Transverse colon (tissue), 4 donors: ENCODE results near the gene PRLR. TPM values are rescaled to one million over a fixed set of nuclear protein-coding genes. Genes with fewer than 3 reads are reported as not detected.

Experiments
- DNase-seq: peaks from one replicate; pipeline ENCODE4 v3.0.0-alpha.2; 2019
- H3K27ac ChIP-seq, 4 donors: fragments of 200-600 bp; sonication (generic); 2 replicates each; pipeline ENCODE4 v1.5.1; 2016 to 2018; ENCODE audit warnings: inconsistent platforms in 4 of 4
- H3K27me3 ChIP-seq: fragments of 200-600 bp; sonication (generic); 2 replicates; pipeline ENCODE4 v1.5.1; 2017; ENCODE audit warnings: inconsistent platforms
- H3K36me3 ChIP-seq, 4 donors: fragments of 200-600 bp; sonication (generic); 2 replicates each; pipeline ENCODE4 v1.5.1; 2017 to 2019; ENCODE audit warnings: inconsistent platforms in 4 of 4
- H3K4me1 ChIP-seq, 4 donors: fragments of 200-600 bp; sonication (generic); 2 replicates each; pipeline ENCODE4 v1.5.1; 2017 to 2020; ENCODE audit warnings: inconsistent platforms in 4 of 4
- H3K4me3 ChIP-seq, 4 donors: fragments of 200-600 bp; sonication (generic); 1 replicate in 1 of 4; 2 replicates in 3 of 4; pipeline versions ENCODE4 v1.5.1 to v1.6.1; 2017 to 2019; ENCODE audit warnings: inconsistent platforms in 4 of 4
- H3K9me3 ChIP-seq, 2 donors: fragments of 200-600 bp; sonication (generic); 2 replicates each; pipeline ENCODE4 v1.5.1; 2017 to 2019; ENCODE audit warnings: inconsistent platforms in 2 of 2
- CTCF ChIP-seq, 5 experiments: fragments of 200-600 bp in 3 of 5; fragments of 450-650 bp in 2 of 5; sonication (generic) in 3 of 5; IDR thresholded peaks; 1 replicate in 2 of 5; 2 replicates in 3 of 5; pipeline ENCODE4 v1.5.1; 2016 to 2017; ENCODE audit warnings: antibody characterized with exemption in 5 of 5, inconsistent platforms in 3 of 5, mild to moderate bottlenecking in 2 of 5, moderate library complexity in 1 of 5
- EP300 ChIP-seq: sonication (generic); formaldehyde crosslinking; IDR thresholded peaks from one replicate; pipeline ENCODE4 v1.6.1; 2017; ENCODE audit warnings: antibody characterized with exemption, low read depth
- POLR2A ChIP-seq: fragments of 450-650 bp; IDR thresholded peaks from one replicate; pipeline ENCODE4 v1.6.1; 2016; ENCODE audit warnings: antibody characterized with exemption, mild to moderate bottlenecking, moderate library complexity
- POLR2AphosphoS5 ChIP-seq, 3 donors: sonication (generic); formaldehyde crosslinking; IDR thresholded peaks; one replicate each; pipeline ENCODE4 v1.6.1; 2016; ENCODE audit warnings: antibody characterized with exemption in 3 of 3
- WGBS, 2 donors: methylation state at CpG; one replicate each; pipeline ENCODE4 v1.1.5; 2018; ENCODE audit warnings: low coverage in 1 of 2; 5-methylcytosine and 5-hydroxymethylcytosine counted together
- in situ Hi-C, 4 donors: fragments of 200-750 bp; cut with MboI; loops; one replicate each; pipeline versions ENCODE4 v1.15.0 to v1.15.1; 2017; ENCODE audit warnings: low sequenced_read_pairs in 3 of 4, low pct_ligation_motif_present in 1 of 4, low pct_unique_long_range_greater_than_20kb in 1 of 4
- intact Hi-C: fragments of 100-400 bp; cut with DNase I; formaldehyde crosslinking; loops from one replicate; pipeline ENCODE4 v1.15.1; 2023; ENCODE audit warnings: low total_unique reads
- total RNA-seq, 4 donors: library from RNA; depleted of rRNA; stranded (reverse); fragments of >200 nt; gene quantifications; one replicate each; pipeline ENCODE4 v1.1.0, GENCODE V29; 2016

Gene PRLR
- total RNA-seq, 4 donors from 2014 or later: 4.9 to 19.8 (median 13.0) TPM

DNA sequence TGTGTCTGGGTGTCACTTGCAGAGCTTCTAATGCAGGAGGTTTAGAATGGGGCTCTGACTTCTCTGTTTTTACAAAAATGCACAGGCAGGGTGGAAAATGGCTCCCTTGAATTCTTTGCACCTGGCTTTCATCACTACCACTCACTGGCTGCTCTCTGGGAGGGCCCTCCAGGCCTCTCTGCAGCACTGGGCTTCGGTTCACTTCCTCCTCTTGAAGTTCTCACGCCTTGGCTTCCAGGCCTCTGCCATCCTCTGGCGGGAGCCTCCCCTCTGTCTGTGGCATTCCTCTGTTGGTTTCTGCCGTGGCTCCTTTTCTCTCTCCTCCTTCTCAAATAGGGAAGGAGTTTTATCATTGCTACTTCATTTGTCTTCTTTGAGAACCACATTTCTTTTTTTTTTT lies 2.8 kb upstream of the PRLR start:
- H3K36me3 ChIP-seq: no peaks in the 10 kb centered on the region
- DNase-seq: no peak
- intact Hi-C loops: loop anchor here (5.0 kb wide), 1 partner anchor 1314 kb away; no protein-coding TSS in a partner anchor
- H3K4me1 ChIP-seq: peaks cover 3 to 28% (median 12%) of the 10 kb centered on the region in 4 donors
- H3K9me3 ChIP-seq: no peaks in the 10 kb centered on the region
- no peak overlapping the region for H3K27ac ChIP-seq
- in situ Hi-C loops: no loop called here
- WGBS, 2 donors: 68 to 75% methylated on average over 2 to 4 of the region's 4 CpGs
- H3K27me3 ChIP-seq: peaks cover 16% of the 10 kb centered on the region
- TF ChIP-seq EP300 (no peak), CTCF (IDR thresholded peaks at IDR 0.05) (no peak), POLR2AphosphoS5 (IDR thresholded peaks at IDR 0.05) (no peak), POLR2A (no peak)
- no peak overlapping the region for H3K4me3 ChIP-seq

GRCh38 chr5:35232124-35232523 lies 1.8 kb upstream of the PRLR start:
- Histone ChIP-seq H3K9me3 (no peaks in the 10 kb centered on the region), H3K27ac (no peak overlapping the region), H3K27me3 (peaks cover 16% of the 10 kb centered on the region), H3K4me1 (peaks cover 3 to 22% (median 10%) of the 10 kb centered on the region in 4 donors), H3K36me3 (no peaks in the 10 kb centered on the region), H3K4me3 (no peak overlapping the region)
- 84% methylated on average over 5 of the region's 5 CpGs; no CpG with 5 or more reads in 1 of the 2 donors for WGBS, 2 donors
- intact Hi-C loops: loop anchor here (5.0 kb wide), 1 partner anchor 1315 kb away; no protein-coding TSS in a partner anchor
- no peak for TF ChIP-seq POLR2AphosphoS5 (IDR thresholded peaks at IDR 0.05)
- DNase-seq: no peak
- in situ Hi-C loops: no loop called here

- H3K4me3 ChIP-seq: peak overlapping the region; percentile 42 to 56 (median 52)
- peaks cover 16% of the 10 kb centered on the region for H3K27me3 ChIP-seq
- no peaks in the 10 kb centered on the region for H3K9me3 ChIP-seq
- peak overlapping the region; percentile 74 to 86 (median 80) for H3K27ac ChIP-seq
- TF ChIP-seq EP300: no peak
- TF ChIP-seq CTCF (IDR thresholded peaks at IDR 0.05): peak in 2 of 5 experiments; percentile 7 to 21
- intact Hi-C loops: loop anchor here (5.0 kb wide), 1 partner anchor 1318 kb away; no protein-coding TSS in a partner anchor
- peak; percentile 62 for DNase-seq
- in situ Hi-C loops: no loop called here
- peaks cover 3 to 18% (median 10%) of the 10 kb centered on the region in 4 donors for H3K4me1 ChIP-seq
- H3K36me3 ChIP-seq: no peaks in the 10 kb centered on the region
- WGBS, 2 donors: 8 to 18% methylated on average over 9 to 30 of the region's 30 CpGs
Measured at GRCh38 chr5:35229076-35230037, 930 bp downstream of the PRLR start.

- in situ Hi-C loops: no loop called here
- no peak overlapping the region for H3K4me3 ChIP-seq
Measured at GRCh38 chr5:35228310-35228709, 2.0 kb downstream of the PRLR start.

More at GRCh38 chr5:35228310-35228709, 2.0 kb downstream of the PRLR start:
- TF ChIP-seq POLR2AphosphoS5 (IDR thresholded peaks at IDR 0.05) (no peak), CTCF (IDR thresholded peaks at IDR 0.05) (no peak), EP300 (no peak), POLR2A (no peak)
- Histone ChIP-seq H3K9me3 (no peaks in the 10 kb centered on the region), H3K36me3 (no peaks in the 10 kb centered on the region), H3K4me1 (peaks cover 3 to 23% (median 10%) of the 10 kb centered on the region in 4 donors), H3K27ac (no peak overlapping the region), H3K27me3 (peaks cover 16% of the 10 kb centered on the region)
- intact Hi-C loops: no loop called here
- WGBS, 2 donors: 50% methylated on average over 2 of the region's 2 CpGs; no CpG with 5 or more reads in 1 of the 2 donors
- no peak for DNase-seq
